Kidney epithelial cell (primary cell): ENCODE results near the gene P4HB. TPM values are rescaled to one million over a fixed set of nuclear protein-coding genes. Genes with fewer than 3 reads are reported as not detected.

Source experiments
- DNase-seq: peaks from one replicate; pipeline ENCODE4 v3.0.0-alpha.2; 2010; ENCODE audit warnings: low read depth
- H3K27me3 ChIP-seq: 2 replicates; pipeline ENCODE4 v1.6.0; 2011; ENCODE audit warnings: low read length; ENCODE audit not compliant: control insufficient read depth, insufficient read depth
- H3K36me3 ChIP-seq: 2 replicates; pipeline ENCODE4 v1.5.1; 2011; ENCODE audit warnings: low read length; ENCODE audit not compliant: control insufficient read depth, insufficient read depth
- H3K4me3 ChIP-seq: 2 replicates; pipeline ENCODE4 v1.5.1; 2011; ENCODE audit warnings: low read depth, mild to moderate bottlenecking, control low read depth, low read length
- CTCF ChIP-seq: IDR thresholded peaks from 2 replicates; pipeline ENCODE4 v1.5.1; 2011; ENCODE audit warnings: mild to moderate bottlenecking, moderate library complexity, low read length, control low read depth, inconsistent platforms; ENCODE audit not compliant: insufficient read depth, poor library complexity, severe bottlenecking
- total RNA-seq: library from RNA; depleted of rRNA; stranded (reverse); fragments of >200 nt; gene quantifications from 2 replicates; pipeline ENCODE4 v1.2.3, GENCODE V29; 2015

Gene P4HB
- total RNA-seq, 1 donor from 2014 or later = 870 TPM

- TF ChIP-seq CTCF = no peak
- H3K36me3 ChIP-seq = no peaks in the 10 kb centered on the region
- no peak for DNase-seq
- H3K4me3 ChIP-seq = no peak overlapping the region
- peaks cover 38% of the 10 kb centered on the region for H3K27me3 ChIP-seq
Measured at GRCh38 chr17:81812571-81813370, 47.6 kb downstream of the P4HB start.

DNA sequence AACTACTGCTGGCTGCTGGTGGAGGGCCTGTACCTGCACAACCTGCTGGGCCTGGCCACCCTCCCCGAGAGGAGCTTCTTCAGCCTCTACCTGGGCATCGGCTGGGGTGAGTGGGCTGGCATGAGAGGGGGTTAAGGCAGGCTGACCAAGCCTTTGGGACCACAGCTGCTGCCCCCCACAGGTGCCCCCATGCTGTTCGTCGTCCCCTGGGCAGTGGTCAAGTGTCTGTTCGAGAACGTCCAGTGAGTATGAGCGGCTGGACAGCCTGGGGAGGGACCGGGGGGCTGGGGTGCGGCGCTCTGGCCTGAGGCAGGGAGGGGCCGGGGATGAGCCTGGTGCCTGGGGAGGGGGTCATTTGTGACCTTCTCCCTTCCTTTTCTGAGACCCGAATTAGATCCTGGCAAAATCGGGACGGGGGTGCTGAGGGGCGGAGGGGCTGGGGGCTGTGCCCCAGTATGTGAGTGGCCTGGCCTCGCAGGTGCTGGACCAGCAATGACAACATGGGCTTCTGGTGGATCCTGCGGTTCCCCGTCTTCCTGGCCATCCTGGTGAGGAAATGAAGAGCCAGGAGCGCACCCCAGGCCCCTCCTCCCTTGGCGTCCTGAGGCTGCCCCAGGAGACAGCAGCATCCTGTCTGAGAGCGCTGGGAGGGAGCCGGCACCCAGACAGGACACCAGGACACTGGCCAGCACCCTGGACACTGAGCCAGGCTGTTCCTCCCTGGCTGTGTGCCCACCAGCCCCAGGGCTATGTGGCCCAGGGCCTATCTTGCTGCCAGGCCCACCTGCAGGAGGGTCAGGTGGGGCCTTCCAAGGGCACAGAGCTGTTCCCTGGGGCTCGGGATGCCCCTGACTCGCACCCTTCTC lies 48.4 kb downstream of the P4HB start:
- Histone ChIP-seq H3K27me3 (peaks cover 45% of the 10 kb centered on the region), H3K36me3 (no peaks in the 10 kb centered on the region), H3K4me3 (no peak overlapping the region)
- no peak for TF ChIP-seq CTCF
- DNase-seq = no peak

GRCh38 chr17:81810892-81811704 lies 49.2 kb downstream of the P4HB start:
- DNase-seq = no peak
- Histone ChIP-seq H3K27me3 (peaks cover 54% of the 10 kb centered on the region), H3K36me3 (no peaks in the 10 kb centered on the region), H3K4me3 (no peak overlapping the region)
- no peak for TF ChIP-seq CTCF

- DNase-seq = no peak
- TF ChIP-seq CTCF = no peak
- Histone ChIP-seq H3K36me3 (no peaks in the 10 kb centered on the region), H3K4me3 (no peak overlapping the region), H3K27me3 (peaks cover 60% of the 10 kb centered on the region)
Measured at GRCh38 chr17:81810476-81810875, 49.9 kb downstream of the P4HB start.

DNA sequence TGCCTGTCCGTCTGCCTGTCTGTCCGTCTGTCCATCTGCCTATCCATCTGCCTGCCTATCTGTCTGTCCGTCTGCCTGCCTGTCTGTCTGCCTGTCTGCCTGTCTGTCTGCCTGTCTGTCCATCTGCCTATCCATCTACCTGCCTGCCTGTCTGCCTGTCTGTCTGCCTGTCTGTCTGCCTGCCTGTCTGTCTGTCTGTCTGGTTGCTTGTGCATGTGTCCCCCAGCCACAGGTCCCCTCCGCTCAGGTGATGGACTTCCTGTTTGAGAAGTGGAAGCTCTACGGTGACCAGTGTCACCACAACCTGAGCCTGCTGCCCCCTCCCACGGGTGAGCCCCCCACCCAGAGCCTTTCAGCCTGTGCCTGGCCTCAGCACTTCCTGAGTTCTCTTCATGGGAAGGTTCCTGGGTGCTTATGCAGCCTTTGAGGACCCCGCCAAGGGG lies 50.8 kb downstream of the P4HB start:
- Histone ChIP-seq H3K27me3 (peaks cover 68% of the 10 kb centered on the region), H3K36me3 (no peaks in the 10 kb centered on the region), H3K4me3 (no peak overlapping the region)
- TF ChIP-seq CTCF = no peak
- DNase-seq = no peak
